Hepatocyte (in vitro differentiated cells): ENCODE data around the gene MCF2L2. TPM values are rescaled to one million over a fixed set of nuclear protein-coding genes. Genes with fewer than 3 reads are reported as not detected.

Experiments
- DNase-seq: peaks from one replicate; pipeline ENCODE4 v3.0.0-alpha.2; 2016; ENCODE audit warnings: low spot score
- H2AFZ ChIP-seq: fragments of 200-600 bp; sonication (generic); 2 replicates; pipeline ENCODE4 v1.6.0; 2016; ENCODE audit warnings: antibody characterized with exemption, mild to moderate bottlenecking
- H3K27ac ChIP-seq: fragments of 200-600 bp; sonication (generic); 2 replicates; pipeline ENCODE4 v1.5.1; 2016; ENCODE audit warnings: mild to moderate bottlenecking
- H3K27me3 ChIP-seq: fragments of 200-600 bp; sonication (generic); 2 replicates; pipeline ENCODE4 v1.6.1; 2016
- H3K36me3 ChIP-seq: fragments of 200-600 bp; sonication (generic); replicated peaks from 2 replicates; pipeline ENCODE4 v1.5.1; 2016; ENCODE audit warnings: low read depth; ENCODE audit not compliant: insufficient read depth
- H3K4me1 ChIP-seq: fragments of 200-600 bp; sonication (generic); 2 replicates; pipeline ENCODE4 v1.5.1; 2016; ENCODE audit warnings: mild to moderate bottlenecking, moderate library complexity; ENCODE audit not compliant: insufficient read depth
- H3K4me2 ChIP-seq: fragments of 200-600 bp; sonication (generic); 2 replicates; pipeline ENCODE4 v1.6.0; 2016
- H3K4me3 ChIP-seq: fragments of 200-600 bp; sonication (generic); 2 replicates; pipeline ENCODE4 v1.5.1; 2016; ENCODE audit warnings: mild to moderate bottlenecking
- H3K79me2 ChIP-seq: fragments of 200-600 bp; sonication (generic); 2 replicates; pipeline ENCODE4 v1.6.0; 2017; ENCODE audit warnings: mild to moderate bottlenecking
- H3K9me2 ChIP-seq: fragments of 200-600 bp; sonication (generic); replicated peaks from 2 replicates; pipeline ENCODE4 v1.6.0; 2017; ENCODE audit warnings: mild to moderate bottlenecking; ENCODE audit not compliant: insufficient read depth
- H3K9me3 ChIP-seq: fragments of 200-600 bp; sonication (generic); 2 replicates; pipeline ENCODE4 v1.5.1; 2016; ENCODE audit warnings: low read depth, mild to moderate bottlenecking
- H4K20me1 ChIP-seq: fragments of 200-600 bp; sonication (generic); 2 replicates; pipeline ENCODE4 v1.6.0; 2016; ENCODE audit warnings: mild to moderate bottlenecking; ENCODE audit not compliant: insufficient read depth, poor library complexity, severe bottlenecking
- CTCF ChIP-seq: fragments of 200-600 bp; sonication (generic); IDR thresholded peaks from 2 replicates; pipeline ENCODE4 v1.5.1; 2016; ENCODE audit warnings: antibody characterized with exemption, mild to moderate bottlenecking; ENCODE audit not compliant: poor library complexity
- EZH2 ChIP-seq: fragments of 200-600 bp; sonication (generic); IDR thresholded peaks from 2 replicates; pipeline ENCODE4 v1.6.1; 2016; ENCODE audit warnings: antibody characterized with exemption, mild to moderate bottlenecking, borderline replicate concordance
- EZH2phosphoT487 ChIP-seq: fragments of 200-600 bp; sonication (generic); IDR thresholded peaks from one replicate; pipeline ENCODE4 v1.6.1; 2018; ENCODE audit warnings: antibody characterized with exemption, mild to moderate bottlenecking, low read depth, moderate library complexity; ENCODE audit not compliant: unreplicated experiment, severe bottlenecking
- WGBS: methylation state at CpG from one replicate; pipeline ENCODE4 v1.1.6; 2016; ENCODE audit warnings: low lambda C conversion rate; ENCODE audit errors: missing lambda C conversion rate; 5-methylcytosine and 5-hydroxymethylcytosine counted together
- polyA plus RNA-seq: library from polyadenylated mRNA; unstranded; fragments of >200 nt; fragmentation: Nextera tagmentation; extraction: Ambion mirVana; gene quantifications from 2 replicates; pipeline ENCODE4 v1.2.1, GENCODE V29; 2016
- total RNA-seq: library from RNA; depleted of rRNA; stranded (reverse); fragments of >200 nt; gene quantifications from 2 replicates; pipeline ENCODE4 v1.2.3, GENCODE V29; 2014

Gene MCF2L2
- total and polyA plus RNA-seq, 2 experiments from 2014 or later, result 0.17 to 0.63 TPM

GRCh38 chr3:183349421-183350157 is 78.8 kb downstream of the MCF2L2 start:
- H3K4me2 ChIP-seq, result no peak overlapping the region
- H3K27ac ChIP-seq, result peak overlapping the region; percentile 25
- H3K4me3 ChIP-seq, result no peak overlapping the region
- no peak for DNase-seq
- H3K9me3 ChIP-seq, result no peaks in the 10 kb centered on the region
- no peaks in the 10 kb centered on the region for H3K79me2 ChIP-seq
- H4K20me1 ChIP-seq, result no peaks in the 10 kb centered on the region
- no peaks in the 10 kb centered on the region for H3K36me3 ChIP-seq
- no peak overlapping the region for H2AFZ ChIP-seq
- H3K4me1 ChIP-seq, result peaks cover 5% of the 10 kb centered on the region
- H3K27me3 ChIP-seq, result no peaks in the 10 kb centered on the region
- TF ChIP-seq CTCF, result no peak
- TF ChIP-seq EZH2, result no peak
- no peak for TF ChIP-seq EZH2phosphoT487
- H3K9me2 ChIP-seq, result no peaks in the 10 kb centered on the region
- 60% methylated on average over 8 of the region's 8 CpGs for WGBS

GRCh38 chr3:183342824-183343223 is 85.6 kb downstream of the MCF2L2 start:
- WGBS, result 91% methylated on average over 1 of the region's 1 CpG
- no peak overlapping the region for H3K4me2 ChIP-seq
- no peaks in the 10 kb centered on the region for H3K79me2 ChIP-seq
- no peak overlapping the region for H3K27ac ChIP-seq
- H2AFZ ChIP-seq, result no peak overlapping the region
- no peak for TF ChIP-seq EZH2
- TF ChIP-seq EZH2phosphoT487, result no peak
- no peak for TF ChIP-seq CTCF
- H3K4me3 ChIP-seq, result no peak overlapping the region
- H3K36me3 ChIP-seq, result no peaks in the 10 kb centered on the region
- no peaks in the 10 kb centered on the region for H4K20me1 ChIP-seq
- H3K9me3 ChIP-seq, result no peaks in the 10 kb centered on the region
- H3K9me2 ChIP-seq, result no peaks in the 10 kb centered on the region
- DNase-seq, result no peak
- no peaks in the 10 kb centered on the region for H3K4me1 ChIP-seq
- H3K27me3 ChIP-seq, result no peaks in the 10 kb centered on the region

- Histone ChIP-seq H2AFZ (no peak overlapping the region), H3K4me3 (no peak overlapping the region), H3K4me2 (no peak overlapping the region), H3K9me3 (no peaks in the 10 kb centered on the region), H3K4me1 (no peaks in the 10 kb centered on the region), H3K27me3 (no peaks in the 10 kb centered on the region), H4K20me1 (no peaks in the 10 kb centered on the region), H3K79me2 (no peaks in the 10 kb centered on the region), H3K27ac (no peak overlapping the region), H3K36me3 (no peaks in the 10 kb centered on the region), H3K9me2 (no peaks in the 10 kb centered on the region)
- 85% methylated on average over 14 of the region's 14 CpGs for WGBS
- TF ChIP-seq CTCF, result no peak
- DNase-seq, result no peak
These were observed 86.7 kb downstream of the MCF2L2 start for GRCh38 chr3:183341545-183342288.
